Measurements from ENCODE around the gene RREB1.
"Not testable (repeated sequence)": the region's sequence is repeated elsewhere in the genome, so short reads cannot be mapped to it uniquely, and the experiment has no call there.

Gene RREB1

DNA sequence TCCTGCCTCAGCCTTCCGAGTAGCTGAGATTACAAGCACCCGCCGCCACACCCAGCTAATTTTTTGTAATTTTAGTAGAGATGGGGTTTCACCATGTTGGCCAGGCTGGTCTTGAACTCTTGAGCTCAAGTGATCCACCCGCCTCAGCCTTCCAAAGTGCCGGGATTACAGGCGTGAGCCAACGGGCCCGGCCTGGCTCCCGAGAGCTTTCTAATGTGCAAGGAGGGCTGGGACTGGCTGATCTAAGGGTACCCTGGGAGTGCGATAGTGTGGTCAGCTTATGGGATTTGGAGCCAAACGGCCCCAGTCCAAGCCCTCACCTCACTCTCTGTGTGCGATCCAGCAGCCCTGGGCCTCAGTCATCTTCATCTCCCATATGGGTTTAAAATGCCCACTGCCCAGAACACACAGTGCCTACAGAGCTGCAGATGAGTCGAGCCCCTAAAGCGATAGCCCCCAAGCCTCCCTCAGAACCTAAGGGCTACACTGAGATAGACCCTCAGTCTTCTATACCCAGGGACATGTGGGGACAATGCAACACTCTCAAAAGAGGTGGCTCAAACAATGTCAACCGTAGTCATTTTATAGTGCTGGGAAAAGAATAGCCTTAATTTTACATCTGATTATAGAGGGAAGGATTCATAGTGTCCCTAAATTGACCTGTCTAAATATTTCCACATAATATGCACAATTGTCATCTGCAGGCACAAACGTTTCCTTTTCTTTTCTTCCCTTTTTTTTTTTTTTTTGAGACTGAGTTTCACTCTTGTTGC, 155.2 kb downstream of the RREB1 start:
- Histone ChIP-seq H3K79me2 (ENCODE audit: insufficient read depth, low read length) (no peaks in the 10 kb centered on the region), H3K4me2 (ENCODE audit: insufficient read depth, low read length) (no peak overlapping the region), H3K9me3 (ENCODE audit: insufficient read depth, low read length, severe bottlenecking) (no peaks in the 10 kb centered on the region), H3K27me3 (ENCODE audit: insufficient read depth, low read length, poor library complexity) (no peaks in the 10 kb centered on the region), H3K4me1 (ENCODE audit: insufficient read depth, low read length) (peaks cover 10% of the 10 kb centered on the region; the same call in 1 of the 2 replicates), H4K20me1 (ENCODE audit: insufficient read depth, low read length) (no peaks in the 10 kb centered on the region), H3K9ac (ENCODE audit: low read depth, low read length) (no peak overlapping the region), H2AFZ (ENCODE audit: low read depth, low read length) (no peak overlapping the region), H3K27ac (ENCODE audit: low read length) (no peak overlapping the region), H3K36me3 (ENCODE audit: insufficient read depth, low read length) (no peaks in the 10 kb centered on the region), H3K4me3 (ENCODE audit: low read depth in 1 of 2, low read length in 2 of 2) (no peak overlapping the region)
- DNase-seq, result no peak
- TF ChIP-seq, protein P1, sequence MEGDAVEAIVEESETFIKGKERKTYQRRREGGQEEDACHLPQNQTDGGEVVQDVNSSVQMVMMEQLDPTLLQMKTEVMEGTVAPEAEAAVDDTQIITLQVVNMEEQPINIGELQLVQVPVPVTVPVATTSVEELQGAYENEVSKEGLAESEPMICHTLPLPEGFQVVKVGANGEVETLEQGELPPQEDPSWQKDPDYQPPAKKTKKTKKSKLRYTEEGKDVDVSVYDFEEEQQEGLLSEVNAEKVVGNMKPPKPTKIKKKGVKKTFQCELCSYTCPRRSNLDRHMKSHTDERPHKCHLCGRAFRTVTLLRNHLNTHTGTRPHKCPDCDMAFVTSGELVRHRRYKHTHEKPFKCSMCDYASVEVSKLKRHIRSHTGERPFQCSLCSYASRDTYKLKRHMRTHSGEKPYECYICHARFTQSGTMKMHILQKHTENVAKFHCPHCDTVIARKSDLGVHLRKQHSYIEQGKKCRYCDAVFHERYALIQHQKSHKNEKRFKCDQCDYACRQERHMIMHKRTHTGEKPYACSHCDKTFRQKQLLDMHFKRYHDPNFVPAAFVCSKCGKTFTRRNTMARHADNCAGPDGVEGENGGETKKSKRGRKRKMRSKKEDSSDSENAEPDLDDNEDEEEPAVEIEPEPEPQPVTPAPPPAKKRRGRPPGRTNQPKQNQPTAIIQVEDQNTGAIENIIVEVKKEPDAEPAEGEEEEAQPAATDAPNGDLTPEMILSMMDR (IDR thresholded peaks at IDR 0.05; ENCODE audit: borderline replicate concordance, extremely low read depth, low read length, poor library complexity, severe bottlenecking), result no peak
- no peak for TF ChIP-seq EZH2 (IDR thresholded peaks at IDR 0.05; ENCODE audit: borderline replicate concordance, low read depth, low read length, severe bottlenecking)
- ATAC-seq (ENCODE audit: insufficient read depth, low read depth), result no peak

DNA sequence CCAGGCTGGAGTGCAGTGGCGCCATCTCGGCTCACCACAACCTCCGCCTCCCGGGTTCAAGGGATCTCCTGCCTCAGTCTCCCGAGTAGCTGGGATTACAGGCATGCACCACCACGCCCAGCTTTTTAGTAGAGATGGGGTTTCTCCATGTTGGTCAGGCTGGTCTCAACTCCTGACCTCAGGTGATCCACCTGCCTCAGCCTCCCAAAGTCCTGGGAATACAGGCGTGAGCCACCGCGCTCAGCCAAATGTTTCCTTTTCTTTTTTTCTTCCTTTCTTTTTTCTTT, 155.7 kb downstream of the RREB1 start:
- H2AFZ ChIP-seq (ENCODE audit: low read depth, low read length); DNase-seq; H3K4me2 ChIP-seq (ENCODE audit: insufficient read depth, low read length); H4K20me1 ChIP-seq (ENCODE audit: insufficient read depth, low read length); ATAC-seq (ENCODE audit: insufficient read depth, low read depth); H3K79me2 ChIP-seq (ENCODE audit: insufficient read depth, low read length); H3K9ac ChIP-seq (ENCODE audit: low read depth, low read length); H3K27ac ChIP-seq (ENCODE audit: low read length); H3K9me3 ChIP-seq (ENCODE audit: insufficient read depth, low read length, severe bottlenecking); H3K27me3 ChIP-seq (ENCODE audit: insufficient read depth, low read length, poor library complexity); H3K4me3 ChIP-seq (ENCODE audit: low read depth in 1 of 2, low read length in 2 of 2); H3K36me3 ChIP-seq (ENCODE audit: insufficient read depth, low read length): not testable (repeated sequence)
- H3K4me1 ChIP-seq (ENCODE audit: insufficient read depth, low read length), result peaks cover 10% of the 10 kb centered on the region; the same call in 1 of the 2 replicates

DNA sequence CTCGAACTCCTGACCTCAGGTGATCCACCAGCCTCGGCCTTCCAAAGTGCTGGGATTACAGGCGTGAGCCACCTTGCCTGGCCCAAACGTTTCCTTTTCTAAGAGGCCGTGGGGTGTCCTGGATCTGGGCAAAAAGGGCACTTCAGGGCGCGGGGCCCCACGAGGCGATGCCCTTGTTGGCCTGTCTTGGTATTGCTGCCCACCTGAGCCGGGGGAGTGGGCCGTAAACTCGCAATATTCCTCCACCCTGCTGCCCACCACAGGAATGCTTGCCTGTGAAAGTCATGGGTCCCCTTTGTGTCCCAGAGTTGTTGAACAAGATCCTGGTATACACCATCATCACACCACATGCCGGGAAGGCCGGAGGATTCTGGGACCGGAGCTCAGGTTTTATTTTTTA, 156.3 kb downstream of the RREB1 start:
- no peak for DNase-seq
- TF ChIP-seq, protein P1 (IDR thresholded peaks at IDR 0.05; ENCODE audit: borderline replicate concordance, extremely low read depth, low read length, poor library complexity, severe bottlenecking), result no peak
- TF ChIP-seq EZH2 (IDR thresholded peaks at IDR 0.05; ENCODE audit: borderline replicate concordance, low read depth, low read length, severe bottlenecking), result no peak
- Histone ChIP-seq H4K20me1 (ENCODE audit: insufficient read depth, low read length) (no peaks in the 10 kb centered on the region), H3K36me3 (ENCODE audit: insufficient read depth, low read length) (no peaks in the 10 kb centered on the region), H3K4me1 (ENCODE audit: insufficient read depth, low read length) (peaks cover 10% of the 10 kb centered on the region; the same call in 1 of the 2 replicates), H3K79me2 (ENCODE audit: insufficient read depth, low read length) (no peaks in the 10 kb centered on the region), H3K27ac (ENCODE audit: low read length) (no peak overlapping the region), H3K4me3 (ENCODE audit: low read depth in 1 of 2, low read length in 2 of 2) (no peak overlapping the region), H3K4me2 (ENCODE audit: insufficient read depth, low read length) (no peak overlapping the region), H3K9me3 (ENCODE audit: insufficient read depth, low read length, severe bottlenecking) (no peaks in the 10 kb centered on the region), H2AFZ (ENCODE audit: low read depth, low read length) (no peak overlapping the region), H3K27me3 (ENCODE audit: insufficient read depth, low read length, poor library complexity) (no peaks in the 10 kb centered on the region), H3K9ac (ENCODE audit: low read depth, low read length) (no peak overlapping the region)
- ATAC-seq (ENCODE audit: insufficient read depth, low read depth), result no peak

DNA sequence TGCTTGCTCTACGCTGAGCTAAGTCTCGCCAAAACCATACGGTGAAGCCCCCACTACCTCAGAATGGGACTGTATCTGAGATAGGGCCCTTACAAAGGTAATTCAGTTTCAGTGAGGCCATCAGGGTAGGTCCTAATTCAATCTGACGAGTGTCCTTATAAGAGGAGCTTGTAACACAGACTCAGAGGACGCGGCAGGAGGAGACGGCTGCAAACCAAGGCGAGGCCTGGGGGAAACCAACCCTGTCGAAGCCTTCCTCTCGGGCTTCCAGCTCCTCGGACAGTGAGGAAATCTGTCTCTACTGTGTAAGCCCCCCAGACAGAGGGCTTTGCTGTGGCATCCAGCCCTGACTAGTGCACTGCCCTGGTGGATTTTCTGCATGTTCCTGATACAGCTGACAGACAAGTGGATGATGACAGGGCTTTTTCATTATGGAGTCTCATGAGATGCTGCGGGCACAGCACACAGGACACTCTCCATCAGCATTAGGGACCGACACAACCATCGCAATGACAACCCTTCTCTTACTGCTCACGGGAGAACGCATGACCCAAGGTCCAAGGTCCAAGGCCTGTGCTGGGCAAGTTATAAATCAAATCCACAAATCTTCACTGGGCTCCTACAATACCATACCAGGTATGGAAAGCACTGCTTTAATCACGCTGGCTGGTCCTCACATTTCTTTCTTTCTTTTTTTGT, 157.1 kb downstream of the RREB1 start:
- Histone ChIP-seq H3K27me3 (ENCODE audit: insufficient read depth, low read length, poor library complexity) (no peaks in the 10 kb centered on the region), H3K4me3 (ENCODE audit: low read depth in 1 of 2, low read length in 2 of 2) (no peak overlapping the region), H3K79me2 (ENCODE audit: insufficient read depth, low read length) (no peaks in the 10 kb centered on the region), H3K4me2 (ENCODE audit: insufficient read depth, low read length) (no peak overlapping the region), H3K36me3 (ENCODE audit: insufficient read depth, low read length) (no peaks in the 10 kb centered on the region), H3K27ac (ENCODE audit: low read length) (no peak overlapping the region), H3K9ac (ENCODE audit: low read depth, low read length) (no peak overlapping the region), H2AFZ (ENCODE audit: low read depth, low read length) (no peak overlapping the region), H3K9me3 (ENCODE audit: insufficient read depth, low read length, severe bottlenecking) (no peaks in the 10 kb centered on the region), H3K4me1 (ENCODE audit: insufficient read depth, low read length) (peaks cover 10% of the 10 kb centered on the region; the same call in 1 of the 2 replicates), H4K20me1 (ENCODE audit: insufficient read depth, low read length) (no peaks in the 10 kb centered on the region)
- DNase-seq, result no peak
- no peak for ATAC-seq (ENCODE audit: insufficient read depth, low read depth)
- TF ChIP-seq EZH2 (IDR thresholded peaks at IDR 0.05; ENCODE audit: borderline replicate concordance, low read depth, low read length, severe bottlenecking), result no peak
- TF ChIP-seq, protein P1 (IDR thresholded peaks at IDR 0.05; ENCODE audit: borderline replicate concordance, extremely low read depth, low read length, poor library complexity, severe bottlenecking), result no peak

DNA sequence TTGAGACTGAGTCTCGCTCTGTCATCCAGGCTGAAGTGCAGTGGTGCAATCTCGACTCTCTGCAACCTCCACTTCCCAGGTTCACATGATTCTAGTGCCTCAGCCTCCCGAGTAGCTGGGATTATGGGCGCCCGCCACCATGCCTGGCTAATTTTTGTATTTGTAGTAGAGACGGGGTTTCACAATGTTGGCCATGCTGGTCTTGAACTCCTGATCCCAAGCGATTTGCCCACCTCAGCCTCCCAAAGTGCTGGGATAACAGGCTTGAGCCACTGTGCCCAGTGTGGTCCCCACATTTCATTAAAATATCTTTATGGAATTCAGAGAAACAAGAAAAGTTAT, 157.6 kb downstream of the RREB1 start:
- H3K27ac ChIP-seq (ENCODE audit: low read length); DNase-seq; H3K4me2 ChIP-seq (ENCODE audit: insufficient read depth, low read length); H3K79me2 ChIP-seq (ENCODE audit: insufficient read depth, low read length); H3K36me3 ChIP-seq (ENCODE audit: insufficient read depth, low read length); H4K20me1 ChIP-seq (ENCODE audit: insufficient read depth, low read length); H2AFZ ChIP-seq (ENCODE audit: low read depth, low read length); H3K4me3 ChIP-seq (ENCODE audit: low read depth in 1 of 2, low read length in 2 of 2); H3K9me3 ChIP-seq (ENCODE audit: insufficient read depth, low read length, severe bottlenecking); H3K9ac ChIP-seq (ENCODE audit: low read depth, low read length); H3K27me3 ChIP-seq (ENCODE audit: insufficient read depth, low read length, poor library complexity); ATAC-seq (ENCODE audit: insufficient read depth, low read depth): not testable (repeated sequence)
- H3K4me1 ChIP-seq (ENCODE audit: insufficient read depth, low read length), result peaks cover 10% of the 10 kb centered on the region; the same call in 1 of the 2 replicates
